Peyer's patch (tissue), 4 donors: ENCODE results near the gene VSIR. TPM values are rescaled to one million over a fixed set of nuclear protein-coding genes. Genes with fewer than 3 reads are reported as not detected.

ENCODE experiments used
- DNase-seq, 3 donors: peaks; one replicate each; pipeline ENCODE4 v3.0.0-alpha.2; 2017 to 2019
- H3K27ac ChIP-seq, 4 donors: fragments of 200-600 bp; sonication (generic); one replicate each; pipeline ENCODE4 v1.5.1; 2016 to 2019
- H3K27me3 ChIP-seq, 2 donors: fragments of 200-600 bp; sonication (generic); one replicate each; pipeline ENCODE4 v1.5.1; 2019
- H3K36me3 ChIP-seq, 3 donors: fragments of 200-600 bp; sonication (generic); one replicate each; pipeline ENCODE4 v1.5.1; 2016 to 2019
- H3K4me1 ChIP-seq, 4 donors: fragments of 200-600 bp; sonication (generic); one replicate each; pipeline ENCODE4 v1.5.1; 2016 to 2019
- H3K4me3 ChIP-seq, 4 donors: fragments of 200-600 bp; sonication (generic); 1 replicate in 3 of 4; 2 replicates in 1 of 4; pipeline ENCODE4 v1.5.1; 2016 to 2019; ENCODE audit warnings: mild to moderate bottlenecking in 1 of 4
- H3K9me3 ChIP-seq, 4 donors: fragments of 200-600 bp; sonication (generic); one replicate each; pipeline ENCODE4 v1.5.1; 2016 to 2019; ENCODE audit warnings: mild to moderate bottlenecking in 1 of 4
- CTCF ChIP-seq, 6 experiments: fragments of 450-650 bp in 4 of 6; fragments of 200-600 bp in 2 of 6; sonication (generic) in 1 of 6; IDR thresholded peaks; one replicate each; pipeline ENCODE4 v1.5.1; 2017 to 2019; ENCODE audit warnings: antibody characterized with exemption in 6 of 6, mild to moderate bottlenecking in 3 of 6, moderate library complexity in 1 of 6
- POLR2A ChIP-seq, 2 donors: fragments of 450-650 bp; IDR thresholded peaks; one replicate each; pipeline ENCODE4 v1.5.1; 2017; ENCODE audit warnings: antibody characterized with exemption in 2 of 2, mild to moderate bottlenecking in 2 of 2, moderate library complexity in 2 of 2
- total RNA-seq, 4 donors: library from RNA; depleted of rRNA; stranded (reverse); fragments of >200 nt; gene quantifications; one replicate each; pipeline ENCODE4 v1.1.0, GENCODE V29; 2016

Gene VSIR
- total RNA-seq, 4 donors from 2014 or later = 38.0 to 169 (median 127) TPM

- no peaks in the 10 kb centered on the region for H3K27me3 ChIP-seq
- peak in 1 of 3 donors; percentile 63 for DNase-seq
- no peaks in the 10 kb centered on the region for H3K9me3 ChIP-seq
- peaks cover 3 to 26% (median 20%) of the 10 kb centered on the region in 4 donors for H3K4me1 ChIP-seq
- peak overlapping the region in 1 of 4 donors; percentile 14 for H3K4me3 ChIP-seq
- peak overlapping the region in 1 of 4 donors; percentile 14 for H3K27ac ChIP-seq
- H3K36me3 ChIP-seq = no peaks in the 10 kb centered on the region
- TF ChIP-seq POLR2A (IDR thresholded peaks at IDR 0.05) (peak in 1 of 2 donors; percentile 10), CTCF (IDR thresholded peaks at IDR 0.05) (peak in 2 of 6 experiments; percentile 17 to 31)
Observed at GRCh38 chr10:71708897-71709882, 64.1 kb downstream of the VSIR start.

GRCh38 chr10:71708301-71708703 lies 65.0 kb downstream of the VSIR start:
- H3K4me3 ChIP-seq = no peak overlapping the region
- no peaks in the 10 kb centered on the region for H3K36me3 ChIP-seq
- H3K27ac ChIP-seq = no peak overlapping the region
- no peaks in the 10 kb centered on the region for H3K27me3 ChIP-seq
- H3K4me1 ChIP-seq = peaks cover 0 to 17% (median 12%) of the 10 kb centered on the region in 4 donors
- TF ChIP-seq POLR2A (IDR thresholded peaks at IDR 0.05) (no peak), CTCF (IDR thresholded peaks at IDR 0.05) (peak; percentile 89 to 97 (median 91))
- H3K9me3 ChIP-seq = no peaks in the 10 kb centered on the region
- peak; percentile 68 to 81 (median 78) for DNase-seq

- H3K36me3 ChIP-seq = no peaks in the 10 kb centered on the region
- peaks cover 0 to 10% (median 4%) of the 10 kb centered on the region in 4 donors for H3K4me1 ChIP-seq
- H3K9me3 ChIP-seq = no peaks in the 10 kb centered on the region
- H3K27me3 ChIP-seq = no peaks in the 10 kb centered on the region
- no peak for TF ChIP-seq CTCF (IDR thresholded peaks at IDR 0.05)
- no peak for TF ChIP-seq POLR2A (IDR thresholded peaks at IDR 0.05)
- no peak overlapping the region for H3K27ac ChIP-seq
- H3K4me3 ChIP-seq = no peak overlapping the region
- DNase-seq = no peak
Observed at GRCh38 chr10:71707240-71707789, 66.0 kb downstream of the VSIR start.

- no peaks in the 10 kb centered on the region for H3K9me3 ChIP-seq
- DNase-seq = no peak
- H3K36me3 ChIP-seq = no peaks in the 10 kb centered on the region
- H3K27ac ChIP-seq = no peak overlapping the region
- H3K4me3 ChIP-seq = no peak overlapping the region
- TF ChIP-seq CTCF (IDR thresholded peaks at IDR 0.05) = no peak
- TF ChIP-seq POLR2A (IDR thresholded peaks at IDR 0.05) = no peak
- no peaks in the 10 kb centered on the region for H3K27me3 ChIP-seq
- peaks cover 0 to 10% (median 3%) of the 10 kb centered on the region in 4 donors for H3K4me1 ChIP-seq
Observed at GRCh38 chr10:71706216-71707121, 66.9 kb downstream of the VSIR start.

- Histone ChIP-seq H3K27me3 (no peaks in the 10 kb centered on the region), H3K36me3 (no peaks in the 10 kb centered on the region), H3K27ac (no peak overlapping the region), H3K4me1 (peaks cover 0 to 10% (median 3%) of the 10 kb centered on the region in 4 donors), H3K4me3 (no peak overlapping the region), H3K9me3 (no peaks in the 10 kb centered on the region)
- no peak for TF ChIP-seq POLR2A (IDR thresholded peaks at IDR 0.05)
- no peak for TF ChIP-seq CTCF (IDR thresholded peaks at IDR 0.05)
- no peak for DNase-seq
Observed at GRCh38 chr10:71705582-71705981, 67.7 kb downstream of the VSIR start.
